PFSK-1 (cell line): ENCODE data around the gene PPM1G.

ENCODE experiments used
- POLR2AphosphoS5 ChIP-seq: IDR thresholded peaks from 2 replicates; pipeline ENCODE4 v1.6.1; 2012; ENCODE audit warnings: low read depth, mild to moderate bottlenecking, control low read depth, low read length, moderate library complexity
- REST ChIP-seq, 2 experiments: IDR thresholded peaks; 2 replicates each; pipeline versions ENCODE4 v1.6.1 to v1.8.0; 2011 to 2012; ENCODE audit warnings: low read depth in 2 of 2, low read length in 2 of 2, control low read depth in 1 of 2, inconsistent platforms in 1 of 2, mild to moderate bottlenecking in 1 of 2, moderate library complexity in 1 of 2; ENCODE audit not compliant: insufficient read depth in 1 of 2

- TF ChIP-seq REST (IDR thresholded peaks at IDR 0.05; ENCODE audit: insufficient read depth in 1 of 2, low read depth in 2 of 2, low read length in 2 of 2) (no peak), POLR2AphosphoS5 (no peak; the same call in 1 of the 2 replicates)
These were observed 32.3 kb downstream of the PPM1G start for GRCh38 chr2:27376866-27377617.
